VCaP (cell line): ENCODE results near the gene LIN28A.

Experiments
- H3K27ac ChIP-seq: fragments of 450-650 bp; 2 replicates; pipeline ENCODE4 v1.5.1; 2017
- CTCF ChIP-seq: fragments of 450-650 bp; conservative IDR thresholded peaks from 2 replicates; pipeline ENCODE4 v1.5.1; 2017; ENCODE audit warnings: mild to moderate bottlenecking, moderate library complexity

The LIN28A gene

GRCh38 chr1:26419494-26419893 lies 8.9 kb downstream of the LIN28A start:
- no peak overlapping the region for H3K27ac ChIP-seq
- TF ChIP-seq CTCF, result no peak

- no peak overlapping the region for H3K27ac ChIP-seq
- no peak for TF ChIP-seq CTCF
These were observed 19.1 kb downstream of the LIN28A start for GRCh38 chr1:26429721-26430120.

- TF ChIP-seq CTCF, result no peak
These were observed 21.5 kb downstream of the LIN28A start, which contains the start of gene DHDDS for GRCh38 chr1:26431979-26432695. Gene DHDDS, plus strand, starts transcription at chr1:26432321. Its CDS starts 625 bp downstream, at chr1:26432946.

GRCh38 chr1:26432793-26433192 lies 22.2 kb downstream of the LIN28A start:
- TF ChIP-seq CTCF, result no peak
- H3K27ac ChIP-seq, result peak overlapping the region; percentile 73

More at GRCh38 chr1:26431979-26432695, 21.5 kb downstream of the LIN28A start, which contains the start of gene DHDDS:
- H3K27ac ChIP-seq, result peak within 1 kb of the TSS; percentile 73

GRCh38 chr1:26434161-26434752 lies 23.6 kb downstream of the LIN28A start:
- TF ChIP-seq CTCF, result no peak
- no peak overlapping the region for H3K27ac ChIP-seq

- H3K27ac ChIP-seq, result no peak overlapping the region
- no peak for TF ChIP-seq CTCF
These were observed 27.4 kb downstream of the LIN28A start for GRCh38 chr1:26438041-26438440.

GRCh38 chr1:26440259-26440658 lies 29.6 kb downstream of the LIN28A start:
- H3K27ac ChIP-seq, result no peak overlapping the region
- TF ChIP-seq CTCF, result no peak
